HuH-7 (cell line): ENCODE results near the gene TSC22D2.
A peak's percentile ranks its signal among the peaks of the same experiment; 100 is the strongest.

ENCODE experiments used
- DNase-seq: peaks from one replicate; pipeline ENCODE4 v3.0.0; 2011; ENCODE audit warnings: low spot score

Gene TSC22D2

GRCh38 chr3:150412561-150413231, 4.6 kb downstream of the TSC22D2 start:
- DNase-seq = peak; percentile 20

DNA sequence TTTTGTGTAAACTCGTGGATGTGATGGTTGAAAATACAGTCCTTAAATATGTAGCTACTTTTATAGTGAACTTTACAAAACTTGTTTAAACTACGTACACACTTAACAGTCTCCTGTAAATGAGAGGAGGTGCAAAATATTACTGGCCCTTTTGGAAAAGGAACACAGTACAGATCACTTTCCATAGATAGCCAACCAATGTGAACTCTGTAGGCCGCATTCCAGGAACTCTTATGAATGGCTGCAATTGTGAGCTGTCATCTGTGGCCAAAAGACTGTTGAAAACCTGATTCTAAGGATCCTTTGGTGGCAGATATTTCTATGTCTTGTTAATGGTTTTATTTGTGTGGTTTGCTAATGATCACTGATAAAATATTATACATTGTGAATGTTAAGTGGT, 6.2 kb downstream of the TSC22D2 start:
- no peak for DNase-seq

DNA sequence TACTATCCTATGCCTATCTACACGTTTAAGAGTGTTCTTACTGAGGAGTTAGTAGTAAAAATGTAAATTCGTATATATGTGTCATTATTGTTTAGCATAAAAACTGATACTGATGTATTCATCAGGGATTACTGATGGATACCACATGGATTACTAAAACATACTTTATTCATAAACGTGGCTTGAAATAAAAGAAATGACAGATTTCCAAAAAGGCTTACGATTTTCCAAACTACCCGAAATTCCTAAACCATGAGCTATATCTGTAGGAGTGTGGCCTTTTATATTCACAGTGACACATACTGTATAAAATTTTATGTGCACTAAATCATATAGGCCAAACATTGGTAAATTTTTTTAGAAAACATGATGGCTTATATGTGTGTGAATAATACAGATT, 6.9 kb downstream of the TSC22D2 start:
- no peak for DNase-seq

- no peak for DNase-seq
These were observed 11.2 kb downstream of the TSC22D2 start for GRCh38 chr3:150419076-150419868.

- no peak for DNase-seq
These were observed 11.9 kb downstream of the TSC22D2 start for GRCh38 chr3:150419959-150420358.

DNA sequence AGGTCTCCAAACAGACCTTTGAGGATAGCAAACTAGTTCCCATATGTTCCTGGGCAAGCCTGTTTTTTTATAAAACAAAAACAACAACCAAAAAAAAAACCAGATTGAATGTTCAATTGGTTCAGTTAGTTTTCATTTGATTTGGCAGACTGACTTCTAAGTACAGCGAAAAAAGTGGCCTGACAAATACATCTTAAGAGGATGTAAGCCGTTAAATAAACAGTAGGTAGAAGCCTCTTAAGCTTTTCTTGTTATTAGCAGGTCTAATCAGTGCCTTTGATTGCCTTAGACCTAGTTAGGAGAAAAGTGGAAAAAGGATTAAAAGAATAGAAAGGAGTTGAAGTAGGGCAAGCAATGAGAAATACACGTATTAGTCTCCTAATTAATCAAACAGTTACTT, 13.2 kb downstream of the TSC22D2 start:
- no peak for DNase-seq

GRCh38 chr3:150421799-150422548, 13.9 kb downstream of the TSC22D2 start:
- DNase-seq = no peak

DNA sequence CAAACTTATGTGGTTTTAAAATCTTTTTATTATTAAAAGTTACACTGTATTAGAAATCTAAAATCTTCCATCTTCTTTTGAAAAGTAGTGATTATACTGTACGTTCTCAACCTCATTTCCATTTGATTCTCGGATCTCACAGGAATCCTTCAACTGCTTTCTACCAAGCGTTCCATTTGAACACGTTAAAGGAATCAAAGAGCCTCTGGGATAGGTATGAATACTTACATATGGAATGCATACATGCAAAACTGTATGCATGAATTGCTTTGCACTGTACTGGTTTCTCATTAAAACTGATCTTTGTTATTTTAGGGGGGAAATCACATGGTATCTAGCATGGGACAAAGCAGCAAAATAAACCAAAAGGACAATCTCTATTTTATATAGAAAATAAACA, 14.8 kb downstream of the TSC22D2 start:
- no peak for DNase-seq

- DNase-seq = no peak
These were observed 15.7 kb downstream of the TSC22D2 start for GRCh38 chr3:150423761-150424160.

DNA sequence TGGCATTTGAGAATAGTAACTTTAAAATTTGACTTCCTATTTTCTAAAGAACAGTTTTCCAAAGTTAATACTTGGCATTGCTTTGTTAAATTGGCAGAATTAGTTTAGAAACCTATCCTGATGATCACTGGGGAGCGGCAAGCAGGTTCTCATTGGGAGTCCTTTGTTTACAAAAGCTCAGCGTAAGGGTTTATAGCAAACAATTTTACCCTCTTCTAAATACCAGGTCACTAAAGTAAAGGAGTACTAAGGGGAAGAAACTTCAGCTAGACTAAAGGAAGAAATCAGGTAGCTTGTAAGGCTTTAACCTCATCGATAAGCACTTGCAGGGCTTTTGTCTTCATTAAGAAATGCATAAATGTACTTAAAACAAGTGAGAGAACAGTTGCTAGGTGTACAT, 18.2 kb downstream of the TSC22D2 start:
- DNase-seq = no peak

DNA sequence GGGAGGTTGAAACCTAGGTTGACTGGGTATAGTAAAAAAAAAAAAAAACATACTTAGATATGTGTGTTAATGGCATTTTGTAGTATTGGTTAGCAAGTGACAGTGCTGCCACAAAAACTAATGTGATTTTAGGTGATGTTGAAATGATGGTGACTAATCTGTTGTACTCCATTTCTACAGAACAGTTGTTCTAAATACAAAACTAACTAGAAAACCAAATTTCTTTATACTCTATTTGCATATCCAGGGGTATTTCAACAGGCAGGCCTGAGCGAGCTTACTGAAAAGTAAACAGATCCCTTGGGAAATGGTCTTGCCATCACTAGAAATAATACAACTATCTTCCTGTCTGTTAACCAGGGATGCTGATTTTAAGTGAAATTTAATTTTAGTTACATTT, 20.5 kb downstream of the TSC22D2 start:
- DNase-seq = no peak

DNA sequence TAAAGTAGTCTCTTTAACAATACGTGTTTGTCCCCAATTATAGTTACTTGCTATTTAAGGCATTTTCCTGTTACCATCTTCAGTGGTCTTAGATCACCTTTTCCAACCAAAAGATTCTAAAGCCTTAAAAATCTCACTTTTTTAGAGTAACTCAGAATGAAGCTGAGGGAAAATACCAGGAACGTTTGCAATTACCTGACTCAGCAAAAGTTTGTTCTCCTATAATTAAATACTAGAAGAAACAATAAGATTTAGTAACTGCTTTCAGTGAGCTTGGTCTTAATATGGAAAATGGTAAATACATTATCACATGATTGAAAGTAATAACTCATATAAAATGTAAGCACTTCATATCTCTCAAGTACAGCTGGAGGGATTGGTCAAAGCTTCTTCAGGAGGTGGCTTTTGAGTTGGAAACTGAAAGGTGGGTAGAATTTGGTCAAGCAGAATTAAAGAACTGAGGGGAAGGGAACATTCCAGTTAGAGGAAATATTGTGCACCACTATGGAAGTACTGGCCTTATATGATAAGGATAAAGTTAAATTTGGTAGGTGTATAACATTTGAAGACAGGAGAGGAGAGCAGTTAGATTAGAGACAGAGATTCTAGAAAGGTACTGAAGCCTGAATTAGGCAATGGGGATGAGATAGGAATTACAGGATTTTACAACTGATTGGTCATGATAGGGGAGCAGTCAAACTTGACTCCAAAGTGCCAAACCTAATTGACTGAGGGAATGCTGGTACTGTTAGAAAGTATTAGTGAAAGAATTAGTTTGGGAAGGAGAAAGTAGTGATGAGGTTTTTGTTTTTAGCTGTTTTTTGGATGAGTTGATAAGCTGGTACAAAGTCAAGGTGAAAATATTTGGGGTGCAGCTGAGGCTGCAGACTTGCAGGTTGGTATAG, 21.9 kb downstream of the TSC22D2 start:
- no peak for DNase-seq

- DNase-seq = no peak
These were observed 25.2 kb downstream of the TSC22D2 start for GRCh38 chr3:150433347-150433746.

GRCh38 chr3:150434234-150434633, 26.1 kb downstream of the TSC22D2 start:
- no peak for DNase-seq

GRCh38 chr3:150436161-150436560, 28.1 kb downstream of the TSC22D2 start:
- no peak for DNase-seq

DNA sequence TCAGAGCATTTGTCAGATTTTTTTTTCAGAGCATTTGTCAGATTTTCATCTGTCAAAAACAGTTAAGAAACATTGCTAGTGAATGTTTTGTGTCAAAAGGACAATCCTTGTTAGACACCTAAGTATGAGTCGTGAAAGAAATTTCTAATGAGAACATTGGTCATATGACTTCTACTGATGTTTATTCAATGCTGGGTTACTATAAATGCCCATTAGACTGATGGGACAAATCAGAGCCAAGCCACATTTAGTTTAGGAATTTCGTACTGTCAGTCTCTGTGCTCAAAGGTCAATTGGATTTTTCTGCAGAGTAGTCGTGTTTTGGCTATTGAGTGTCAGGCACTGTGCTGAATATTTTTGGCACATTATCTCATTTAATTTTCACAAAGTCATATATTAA, 31.6 kb downstream of the TSC22D2 start:
- no peak for DNase-seq

- DNase-seq = no peak
These were observed 35.2 kb downstream of the TSC22D2 start for GRCh38 chr3:150443331-150443741.

GRCh38 chr3:150444371-150444770, 36.3 kb downstream of the TSC22D2 start:
- DNase-seq = no peak

GRCh38 chr3:150446470-150446977, 38.4 kb downstream of the TSC22D2 start:
- DNase-seq = no peak

DNA sequence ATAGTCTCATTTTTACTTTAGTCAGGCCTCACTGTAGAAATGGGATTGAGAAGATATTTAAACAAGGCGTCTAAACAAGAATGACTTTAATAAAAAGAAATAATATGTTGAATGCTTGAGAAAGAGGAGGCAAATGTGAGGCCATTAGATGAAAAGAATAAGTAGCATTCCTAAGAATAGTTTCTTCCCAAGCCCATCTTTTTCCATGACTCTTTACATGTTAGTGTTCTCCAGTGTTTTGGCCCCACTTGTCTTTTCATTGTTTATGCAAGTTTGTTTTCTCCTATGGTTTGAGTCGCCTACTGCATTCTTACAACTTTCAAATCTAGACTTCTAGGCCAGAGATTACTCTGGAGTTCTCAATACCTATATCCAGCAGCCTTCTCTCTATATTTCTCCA, 39.0 kb downstream of the TSC22D2 start:
- no peak for DNase-seq

DNA sequence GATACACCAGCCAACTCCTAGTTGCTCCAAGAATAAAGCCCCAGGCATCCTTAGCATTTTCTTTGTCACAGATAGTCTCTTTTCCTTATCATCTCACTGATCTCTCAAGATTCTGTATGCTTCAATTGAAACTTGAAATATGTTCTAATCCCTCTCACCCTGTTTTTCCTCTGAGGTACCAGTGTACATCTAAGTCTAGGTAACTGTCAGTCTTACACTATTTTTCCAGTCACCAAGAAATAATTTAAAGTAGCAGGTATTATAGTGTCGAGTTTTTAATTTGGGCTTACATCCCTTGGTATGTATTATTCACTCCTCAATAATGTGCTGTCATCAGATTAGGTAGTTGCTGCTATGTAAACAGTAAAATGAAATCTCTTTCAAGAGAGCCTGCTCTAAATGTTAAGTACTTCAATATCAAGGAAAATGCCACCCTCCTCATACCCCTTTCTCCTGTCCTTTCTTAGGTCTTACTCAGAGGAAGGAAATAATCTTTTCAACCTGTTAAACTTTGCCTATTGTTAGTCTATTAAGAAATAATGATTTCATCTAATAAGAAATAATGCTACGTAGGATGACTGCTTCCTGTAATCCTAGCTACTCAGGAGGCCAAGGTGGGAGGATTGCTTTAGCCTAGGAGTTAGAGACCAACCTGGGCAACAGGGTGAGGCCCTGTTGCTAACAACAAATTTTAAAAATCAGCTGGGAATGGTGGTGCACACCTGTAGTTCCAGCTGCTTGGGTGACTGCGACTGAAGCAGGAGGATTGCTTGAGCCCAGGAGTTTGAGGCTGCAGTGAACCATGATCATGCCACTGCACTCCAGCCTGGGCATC, 39.8 kb downstream of the TSC22D2 start:
- DNase-seq = no peak
